GM21515 (cell line): ENCODE measurements around the gene PKMYT1.
"Not testable (repeated sequence)": the region's sequence is repeated elsewhere in the genome, so short reads cannot be mapped to it uniquely, and the experiment has no call there.

ENCODE experiments used
- ATAC-seq: cut with Tn5 transposase; IDR thresholded peaks from one replicate; pipeline ENCODE4 v1.9.1; 2021; ENCODE audit not compliant: unreplicated experiment

PKMYT1 gene

GRCh38 chr16:2962334-2963073, 17.7 kb downstream of the PKMYT1 start:
- ATAC-seq, result no peak

DNA sequence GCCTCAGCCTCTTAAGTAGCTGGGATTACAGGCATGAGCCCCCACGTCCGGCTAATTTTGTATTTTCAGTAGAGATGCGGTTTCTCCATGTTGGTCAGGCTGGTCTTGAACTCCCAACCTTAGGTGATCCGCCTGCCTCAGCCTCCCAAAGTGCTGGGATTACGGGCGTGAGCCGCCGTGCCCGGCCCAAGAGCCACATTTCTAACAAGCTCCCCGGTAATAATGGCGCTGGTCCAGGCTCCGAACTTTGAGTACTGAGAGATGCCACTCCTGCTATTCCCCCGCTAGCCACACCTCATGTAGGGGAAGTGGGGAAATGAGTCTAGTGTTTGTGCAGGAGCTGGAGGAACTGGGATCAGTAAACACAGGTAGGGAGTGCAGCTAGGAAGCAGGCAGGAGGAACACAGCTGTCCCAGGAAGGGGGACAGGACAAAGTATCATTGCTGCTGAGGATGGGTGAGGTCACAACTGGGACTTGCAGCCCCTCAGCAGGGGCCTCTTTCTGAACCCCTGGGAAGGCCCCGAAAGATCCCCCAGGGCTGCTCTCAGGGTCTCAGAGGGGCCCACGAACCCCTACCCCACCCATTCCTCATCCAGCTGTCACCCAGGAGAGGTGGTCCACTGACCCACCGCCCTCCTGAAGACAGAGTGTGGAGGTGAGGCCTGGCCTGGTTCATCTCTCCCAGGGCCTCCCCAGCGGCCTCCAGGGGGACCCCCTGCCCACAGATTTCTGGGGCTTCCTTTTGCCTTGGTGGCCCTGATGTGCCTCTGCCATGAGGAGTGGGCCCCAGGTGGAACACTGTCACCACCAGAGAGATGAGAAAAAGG, 19.8 kb downstream of the PKMYT1 start:
- ATAC-seq, result no peak

- no peak for ATAC-seq
These were observed 21.0 kb downstream of the PKMYT1 start for GRCh38 chr16:2959206-2959605.

DNA sequence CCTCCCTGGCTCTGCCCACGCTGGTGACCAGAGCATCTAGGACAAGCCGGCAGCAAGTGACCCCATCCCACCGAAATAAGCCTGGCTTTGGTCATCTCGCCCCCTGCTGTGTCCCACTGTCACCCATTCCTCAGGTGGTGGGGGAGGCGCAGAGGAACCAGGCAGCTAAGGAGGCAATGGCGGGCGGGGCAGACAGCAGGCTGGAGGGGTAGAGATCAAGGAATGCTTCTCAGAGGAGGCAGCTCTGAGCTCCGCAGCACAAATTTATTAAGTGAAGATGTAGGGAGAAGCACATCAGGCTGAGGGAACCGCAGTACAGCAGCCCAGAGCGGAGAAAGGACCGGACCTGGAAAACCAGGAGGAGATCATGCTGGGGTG, 23.7 kb downstream of the PKMYT1 start:
- ATAC-seq, result no peak

DNA sequence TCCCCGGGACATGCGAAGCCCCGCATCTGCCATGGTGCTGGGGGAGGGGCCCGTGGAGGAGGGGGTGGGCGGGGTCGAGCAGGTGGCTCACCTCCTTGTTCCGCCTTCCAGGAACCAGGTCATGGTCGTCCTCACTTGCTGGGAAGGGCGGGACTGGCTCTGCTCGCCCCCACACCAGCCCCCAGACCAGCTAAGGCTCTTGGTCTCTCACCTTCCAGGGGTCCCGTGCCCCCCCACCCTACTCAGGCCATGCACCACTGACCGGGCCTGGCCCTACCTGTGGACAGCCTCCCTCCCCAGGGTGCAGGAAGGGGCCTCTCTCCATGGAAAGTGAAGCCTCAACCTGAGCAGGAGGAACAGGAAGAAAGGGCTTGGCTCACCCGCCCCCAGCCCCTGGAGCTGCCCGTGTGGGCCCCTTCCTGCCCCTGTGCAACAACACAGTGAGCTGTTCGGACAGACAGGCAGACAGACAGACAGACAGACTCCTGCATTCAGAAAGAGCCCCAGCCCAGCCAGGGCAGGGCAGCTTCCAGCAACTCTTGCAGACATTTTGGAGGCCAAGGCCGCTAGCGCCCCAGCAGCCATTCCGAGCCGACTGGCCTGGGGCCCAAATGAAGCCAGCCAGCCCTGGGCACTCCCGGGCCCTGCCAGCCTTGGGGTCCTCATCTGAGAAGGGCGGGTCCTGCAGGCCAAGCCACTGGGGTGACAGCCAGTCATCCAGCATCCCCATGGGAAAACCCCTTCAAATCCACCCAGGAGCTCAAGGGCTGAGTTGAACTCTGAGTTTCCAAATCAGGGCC, 24.3 kb downstream of the PKMYT1 start:
- no peak for ATAC-seq

- ATAC-seq, result no peak
These were observed 24.8 kb downstream of the PKMYT1 start for GRCh38 chr16:2955438-2955778.

GRCh38 chr16:2954656-2955381, 25.4 kb downstream of the PKMYT1 start:
- no peak for ATAC-seq

GRCh38 chr16:2953706-2954627, 26.3 kb downstream of the PKMYT1 start:
- no peak for ATAC-seq

GRCh38 chr16:2952679-2953078, 27.6 kb downstream of the PKMYT1 start:
- ATAC-seq, result no peak

- no peak for ATAC-seq
These were observed 29.5 kb downstream of the PKMYT1 start for GRCh38 chr16:2950773-2951172.

DNA sequence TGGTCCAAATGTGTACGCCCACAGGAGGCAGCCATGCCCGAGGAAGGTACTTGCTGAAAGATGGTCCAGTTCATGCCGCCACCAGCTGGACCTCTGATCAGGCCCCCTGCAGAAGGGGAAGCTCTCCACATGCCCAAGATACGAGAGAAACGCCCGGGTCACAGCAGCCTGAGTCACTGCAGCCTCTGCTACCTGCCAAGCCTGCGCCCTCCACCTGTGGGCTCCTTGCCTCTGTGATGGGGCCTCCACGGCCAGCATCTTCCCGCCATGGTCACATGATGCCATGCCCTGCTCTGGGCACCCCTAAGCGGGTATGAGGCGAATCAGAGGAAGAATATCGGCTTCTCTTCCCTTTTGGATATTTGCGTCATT, 29.9 kb downstream of the PKMYT1 start:
- no peak for ATAC-seq

DNA sequence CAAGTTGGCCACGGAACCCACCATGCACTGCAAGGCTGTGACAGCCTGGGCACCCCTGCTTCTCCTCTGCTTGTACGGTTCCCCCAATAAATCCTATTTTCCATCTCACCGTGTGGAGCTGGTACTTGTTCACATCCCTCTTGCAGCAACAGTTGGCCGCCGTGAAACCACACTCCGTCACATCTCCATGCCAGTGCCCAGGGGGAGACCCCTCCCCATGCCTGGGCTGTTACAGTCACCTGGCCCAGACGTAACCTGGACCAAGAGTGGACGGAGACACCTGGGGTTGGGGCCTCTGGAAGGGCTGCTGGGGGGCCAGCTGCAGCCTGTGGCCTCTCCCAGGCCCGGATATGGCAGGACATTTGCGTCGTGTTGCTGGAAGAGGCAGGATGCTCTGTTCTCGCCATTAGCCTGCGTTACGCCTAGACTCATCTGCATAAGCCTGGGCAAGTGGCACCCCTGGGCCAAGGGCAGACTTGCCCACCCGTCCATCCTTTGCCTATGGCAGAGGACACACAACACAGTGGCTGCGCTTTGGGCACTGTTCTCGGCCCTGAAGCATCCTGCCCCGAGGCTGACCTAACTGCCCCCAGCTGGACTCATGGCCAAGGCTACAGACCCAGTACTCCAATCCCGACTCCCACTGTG, 30.4 kb downstream of the PKMYT1 start:
- no peak for ATAC-seq

- ATAC-seq, result no peak
These were observed 31.2 kb downstream of the PKMYT1 start for GRCh38 chr16:2948807-2949704.

DNA sequence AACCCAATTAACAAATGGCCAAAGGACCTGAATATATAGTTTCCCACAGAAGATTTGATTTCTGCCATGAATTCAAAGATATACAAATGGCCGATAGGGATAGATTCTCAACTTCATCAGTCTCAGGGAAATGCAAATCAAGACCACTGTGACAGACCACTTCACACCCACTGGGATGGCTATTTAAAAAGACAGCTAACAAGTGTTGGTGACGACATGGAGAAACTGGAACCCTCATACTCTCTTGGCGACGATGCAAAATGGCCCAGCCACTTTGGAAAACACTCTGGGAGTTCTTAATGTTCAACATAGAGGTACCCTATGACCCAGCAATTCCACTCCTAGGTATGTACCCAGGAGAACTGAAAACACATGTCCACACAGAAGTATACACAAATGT, 33.6 kb downstream of the PKMYT1 start:
- no peak for ATAC-seq

- ATAC-seq, result not testable (repeated sequence)
These were observed 36.5 kb downstream of the PKMYT1 start for GRCh38 chr16:2943716-2944115.

DNA sequence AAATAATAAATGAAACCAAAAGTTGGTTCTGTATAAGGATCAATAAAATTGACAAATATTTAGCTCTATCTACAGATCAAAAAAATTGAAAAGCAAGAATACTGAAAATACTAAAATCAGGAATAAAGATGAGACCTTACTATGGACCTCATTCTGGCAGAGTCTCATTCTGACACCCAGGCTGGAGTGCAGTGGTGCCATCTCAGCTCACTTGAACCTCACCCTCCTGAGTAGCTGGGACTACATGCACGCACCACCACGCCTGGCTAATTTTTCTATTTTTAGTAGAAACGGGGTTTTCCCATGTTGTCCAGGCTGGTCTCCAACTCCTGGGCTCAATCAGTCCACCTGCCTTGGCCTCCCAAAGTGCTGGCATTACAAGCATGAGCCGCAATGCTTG, 38.2 kb downstream of the PKMYT1 start:
- ATAC-seq, result no peak

DNA sequence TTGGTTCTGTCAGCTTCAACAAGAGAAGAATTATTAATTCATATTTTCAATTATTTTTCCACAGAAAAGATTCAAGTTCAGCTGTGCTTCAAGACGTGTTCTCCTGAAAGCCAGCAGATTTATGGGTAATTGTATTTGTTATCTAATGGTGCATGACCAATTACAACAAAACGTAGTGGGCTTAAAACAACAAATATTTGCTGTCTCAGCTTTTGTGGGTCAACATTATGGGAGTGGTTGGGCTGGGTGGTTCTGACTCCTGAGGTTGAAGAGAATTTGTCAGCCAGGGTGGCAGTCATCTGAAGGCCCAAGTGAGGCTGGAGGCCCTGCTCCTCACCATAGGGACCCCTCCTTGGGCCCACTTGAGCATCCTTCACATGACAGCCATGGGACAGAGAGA, 40.3 kb downstream of the PKMYT1 start:
- ATAC-seq, result no peak

GRCh38 chr16:2938206-2938605, 42.0 kb downstream of the PKMYT1 start:
- no peak for ATAC-seq

- no peak for ATAC-seq
These were observed 43.1 kb downstream of the PKMYT1 start for GRCh38 chr16:2937170-2937569.
